GM12864 (cell line): Measurements from ENCODE around the gene GADD45G.

Source experiments
- DNase-seq: peaks from one replicate; pipeline ENCODE4 v3.0.0-alpha.2; 2011; ENCODE audit warnings: low read depth
- H3K4me3 ChIP-seq: 2 replicates; pipeline ENCODE4 v1.5.1; 2011; ENCODE audit warnings: mild to moderate bottlenecking, low read depth, low read length, control low read depth
- CTCF ChIP-seq: IDR thresholded peaks from 2 replicates; pipeline ENCODE4 v1.5.1; 2011; ENCODE audit warnings: low read depth, mild to moderate bottlenecking, moderate library complexity, low read length, control low read depth, inconsistent platforms; ENCODE audit errors: missing control alignments

Gene GADD45G

GRCh38 chr9:89631384-89631783, 26.6 kb downstream of the GADD45G start:
- no peak for TF ChIP-seq CTCF
- H3K4me3 ChIP-seq = no peak overlapping the region
- no peak for DNase-seq

- no peak overlapping the region for H3K4me3 ChIP-seq
- no peak for DNase-seq
- no peak for TF ChIP-seq CTCF
These were observed 27.5 kb downstream of the GADD45G start for GRCh38 chr9:89632192-89632733.

GRCh38 chr9:89632736-89633135, 27.9 kb downstream of the GADD45G start:
- no peak for TF ChIP-seq CTCF
- DNase-seq = no peak
- H3K4me3 ChIP-seq = no peak overlapping the region

- TF ChIP-seq CTCF = no peak
- H3K4me3 ChIP-seq = no peak overlapping the region
- no peak for DNase-seq
These were observed 28.6 kb downstream of the GADD45G start for GRCh38 chr9:89633404-89633803.

GRCh38 chr9:89633920-89634319, 29.1 kb downstream of the GADD45G start:
- no peak overlapping the region for H3K4me3 ChIP-seq
- TF ChIP-seq CTCF = no peak
- DNase-seq = no peak

- TF ChIP-seq CTCF = no peak
- no peak overlapping the region for H3K4me3 ChIP-seq
- DNase-seq = no peak
These were observed 30.4 kb downstream of the GADD45G start for GRCh38 chr9:89634995-89635742.

- DNase-seq = no peak
- H3K4me3 ChIP-seq = no peak overlapping the region
- TF ChIP-seq CTCF = no peak
These were observed 31.0 kb downstream of the GADD45G start for GRCh38 chr9:89635816-89636215.
